Endothelial cell (in vitro differentiated cells): ENCODE data around the gene SERPINE2. TPM values are rescaled to one million over a fixed set of nuclear protein-coding genes. Genes with fewer than 3 reads are reported as not detected.
"Not testable (repeated sequence)": the region's sequence is repeated elsewhere in the genome, so short reads cannot be mapped to it uniquely, and the experiment has no call there.

Source experiments
- DNase-seq: peaks from one replicate; pipeline ENCODE4 v3.0.0; 2021; ENCODE audit warnings: low spot score
- H3K27ac Mint-ChIP-seq: one replicate; pipeline ENCODE4 v1.8.0; 2021; ENCODE audit warnings: mixed read lengths, inconsistent platforms; ENCODE audit not compliant: unreplicated experiment
- H3K27me3 Mint-ChIP-seq: one replicate; pipeline ENCODE4 v1.8.0; 2021; ENCODE audit warnings: mild to moderate bottlenecking, moderate library complexity, mixed read lengths, inconsistent platforms; ENCODE audit not compliant: unreplicated experiment
- H3K36me3 Mint-ChIP-seq: one replicate; pipeline ENCODE4 v1.8.0; 2021; ENCODE audit warnings: mild to moderate bottlenecking, low read depth, mixed read lengths, inconsistent platforms; ENCODE audit not compliant: unreplicated experiment
- H3K4me1 Mint-ChIP-seq: one replicate; pipeline ENCODE4 v1.8.0; 2021; ENCODE audit warnings: mild to moderate bottlenecking, mixed read lengths, inconsistent platforms; ENCODE audit not compliant: unreplicated experiment
- H3K4me3 Mint-ChIP-seq: one replicate; pipeline ENCODE4 v1.8.0; 2021; ENCODE audit warnings: mild to moderate bottlenecking, mixed read lengths, inconsistent platforms; ENCODE audit not compliant: unreplicated experiment
- H3K9me3 Mint-ChIP-seq: one replicate; pipeline ENCODE4 v1.8.0; 2021; ENCODE audit warnings: mixed read lengths, inconsistent platforms; ENCODE audit not compliant: unreplicated experiment
- total RNA-seq: library from RNA; stranded (reverse); fragmentation: NEBNext Ultra II Directional; extraction: Animal tissue kit (Norgen Biotek cat#: 25700); gene quantifications from one replicate; pipeline ENCODE4 v1.2.1, GENCODE V29; 2021; ENCODE audit not compliant: unreplicated experiment
- TF ChIP-seq, protein P1 (sequence below): fragments of 200-600 bp; sonication (generic); IDR thresholded peaks from one replicate; pipeline ENCODE4 v1.5.0; 2021; ENCODE audit warnings: antibody characterized with exemption; ENCODE audit not compliant: unreplicated experiment

Gene SERPINE2
- total RNA-seq, 1 donor from 2014 or later = 40.4 TPM

DNA sequence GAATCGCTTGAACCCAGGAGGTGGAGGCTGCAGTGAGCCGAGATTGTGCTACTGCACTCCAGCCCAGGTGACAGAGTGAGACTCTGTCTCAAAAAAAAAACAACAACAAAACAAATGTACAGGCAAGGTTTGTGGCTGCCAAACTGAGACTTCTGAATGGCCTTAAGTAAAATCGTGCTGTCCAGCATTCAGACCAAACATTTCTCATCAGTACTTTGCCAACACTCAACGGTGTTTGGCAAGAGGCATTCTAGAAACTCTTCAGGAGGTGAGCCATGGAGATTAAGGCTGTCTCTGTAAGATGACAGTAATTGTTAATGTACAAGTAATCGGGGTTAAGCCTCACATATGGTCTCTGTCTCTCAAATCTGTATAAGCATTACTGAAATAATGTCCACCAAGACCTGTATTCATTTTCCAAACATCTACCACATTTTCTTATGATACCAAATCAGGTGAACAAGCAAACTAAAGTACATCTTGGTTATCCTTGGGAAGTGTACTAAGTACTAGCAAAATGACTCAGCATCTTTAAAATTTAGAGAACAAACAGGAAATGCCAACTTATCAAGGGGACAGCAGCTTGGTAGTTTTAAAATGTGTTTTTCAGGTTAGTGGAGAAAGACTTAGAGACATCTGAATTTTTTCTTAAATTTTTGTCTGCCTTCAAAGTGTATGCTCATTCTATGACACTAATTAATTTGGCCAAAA lies 29.3 kb downstream of the SERPINE2 start:
- no peaks in the 10 kb centered on the region for H3K9me3 Mint-ChIP-seq
- no peak overlapping the region for H3K4me3 Mint-ChIP-seq
- H3K4me1 Mint-ChIP-seq = peaks cover 11% of the 10 kb centered on the region
- H3K36me3 Mint-ChIP-seq = no peaks in the 10 kb centered on the region
- no peak overlapping the region for H3K27ac Mint-ChIP-seq
- DNase-seq = no peak
- H3K27me3 Mint-ChIP-seq = peaks cover 3% of the 10 kb centered on the region
- TF ChIP-seq, protein P1, sequence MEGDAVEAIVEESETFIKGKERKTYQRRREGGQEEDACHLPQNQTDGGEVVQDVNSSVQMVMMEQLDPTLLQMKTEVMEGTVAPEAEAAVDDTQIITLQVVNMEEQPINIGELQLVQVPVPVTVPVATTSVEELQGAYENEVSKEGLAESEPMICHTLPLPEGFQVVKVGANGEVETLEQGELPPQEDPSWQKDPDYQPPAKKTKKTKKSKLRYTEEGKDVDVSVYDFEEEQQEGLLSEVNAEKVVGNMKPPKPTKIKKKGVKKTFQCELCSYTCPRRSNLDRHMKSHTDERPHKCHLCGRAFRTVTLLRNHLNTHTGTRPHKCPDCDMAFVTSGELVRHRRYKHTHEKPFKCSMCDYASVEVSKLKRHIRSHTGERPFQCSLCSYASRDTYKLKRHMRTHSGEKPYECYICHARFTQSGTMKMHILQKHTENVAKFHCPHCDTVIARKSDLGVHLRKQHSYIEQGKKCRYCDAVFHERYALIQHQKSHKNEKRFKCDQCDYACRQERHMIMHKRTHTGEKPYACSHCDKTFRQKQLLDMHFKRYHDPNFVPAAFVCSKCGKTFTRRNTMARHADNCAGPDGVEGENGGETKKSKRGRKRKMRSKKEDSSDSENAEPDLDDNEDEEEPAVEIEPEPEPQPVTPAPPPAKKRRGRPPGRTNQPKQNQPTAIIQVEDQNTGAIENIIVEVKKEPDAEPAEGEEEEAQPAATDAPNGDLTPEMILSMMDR = no peak

DNA sequence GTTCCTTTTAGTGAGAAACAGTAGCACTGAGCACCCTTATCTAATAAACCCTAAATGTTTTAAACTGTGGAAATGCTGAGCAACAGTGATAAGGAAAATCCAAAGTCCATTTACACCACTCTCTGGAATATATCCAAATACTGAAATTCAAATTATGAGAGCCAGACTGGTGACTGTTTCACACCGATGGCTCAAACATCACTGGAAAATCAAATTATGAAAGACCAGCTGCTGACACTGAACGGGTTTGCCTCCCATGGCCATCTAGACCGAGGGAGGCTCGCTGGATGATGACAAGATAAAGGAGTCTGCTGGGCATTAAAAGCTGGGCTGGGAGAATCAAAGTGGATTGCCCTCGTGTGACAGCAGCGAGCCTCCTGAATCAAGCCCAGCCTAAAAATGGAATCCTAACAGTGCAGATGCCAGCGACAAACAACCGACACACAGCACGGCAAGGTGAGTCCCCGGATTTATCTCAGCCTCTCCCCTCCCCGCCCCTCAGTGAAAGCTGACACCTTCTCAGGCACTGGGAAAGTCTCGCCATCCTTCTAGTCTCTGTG lies 30.3 kb downstream of the SERPINE2 start:
- no peak overlapping the region for H3K4me3 Mint-ChIP-seq
- H3K36me3 Mint-ChIP-seq = no peaks in the 10 kb centered on the region
- no peak for DNase-seq
- no peaks in the 10 kb centered on the region for H3K9me3 Mint-ChIP-seq
- TF ChIP-seq, protein P1 = no peak
- H3K27ac Mint-ChIP-seq = no peak overlapping the region
- H3K27me3 Mint-ChIP-seq = peaks cover 5% of the 10 kb centered on the region
- H3K4me1 Mint-ChIP-seq = peaks cover 11% of the 10 kb centered on the region

DNA sequence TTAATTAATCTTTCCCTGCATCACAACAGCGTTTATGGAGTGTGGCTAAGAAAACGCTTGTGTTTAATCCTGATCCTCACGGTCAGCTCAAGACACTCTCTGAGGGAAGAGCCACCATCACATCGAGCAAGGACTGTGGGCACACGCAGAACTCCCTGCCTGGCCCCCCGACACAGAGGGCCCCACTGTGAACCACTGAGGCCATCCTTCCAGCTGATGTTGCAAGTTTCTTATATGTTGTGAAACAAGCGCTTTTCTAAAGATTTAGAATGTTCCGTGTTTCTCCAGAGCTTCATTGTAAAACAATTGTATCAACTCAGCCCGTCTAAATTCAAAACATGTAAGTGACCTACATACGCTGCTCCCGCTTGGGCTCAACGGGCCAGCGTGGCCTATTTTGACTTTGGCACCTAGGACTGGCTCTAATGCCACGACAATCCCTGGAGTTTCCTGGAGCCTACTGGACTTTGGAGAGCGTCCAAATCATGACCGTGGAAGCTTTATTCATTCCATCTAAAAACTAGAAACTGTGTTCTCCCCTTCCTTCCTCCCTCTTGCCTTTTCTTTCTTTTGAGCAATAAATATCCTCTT lies 34.9 kb downstream of the SERPINE2 start:
- no peaks in the 10 kb centered on the region for H3K9me3 Mint-ChIP-seq
- DNase-seq = no peak
- TF ChIP-seq, protein P1 = no peak
- H3K27ac Mint-ChIP-seq = no peak overlapping the region
- H3K4me1 Mint-ChIP-seq = no peaks in the 10 kb centered on the region
- H3K4me3 Mint-ChIP-seq = no peak overlapping the region
- H3K36me3 Mint-ChIP-seq = peaks cover 5% of the 10 kb centered on the region
- H3K27me3 Mint-ChIP-seq = peaks cover 5% of the 10 kb centered on the region

DNA sequence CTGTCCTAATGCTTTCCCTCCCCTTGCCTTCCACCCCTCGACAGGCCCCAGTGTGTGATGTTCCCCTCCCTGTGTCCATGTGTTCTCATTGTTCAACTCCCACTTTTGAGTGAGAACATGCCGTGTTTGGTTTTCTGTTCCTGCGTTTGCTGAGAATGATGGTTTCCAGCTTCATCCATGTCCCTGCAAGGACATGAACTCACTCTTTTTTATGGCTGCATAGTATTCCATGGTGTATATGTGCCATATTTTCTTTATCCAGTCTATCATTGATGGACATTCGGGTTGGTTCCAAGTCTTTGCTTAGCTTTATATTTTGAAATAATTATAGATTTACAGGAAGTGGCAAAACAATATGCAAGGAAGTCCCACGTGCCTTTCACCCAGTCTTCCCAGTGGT lies 38.4 kb downstream of the SERPINE2 start:
- not testable (repeated sequence) for H3K4me1 Mint-ChIP-seq, DNase-seq, H3K4me3 Mint-ChIP-seq, H3K27ac Mint-ChIP-seq, H3K36me3 Mint-ChIP-seq, H3K27me3 Mint-ChIP-seq, H3K9me3 Mint-ChIP-seq

DNA sequence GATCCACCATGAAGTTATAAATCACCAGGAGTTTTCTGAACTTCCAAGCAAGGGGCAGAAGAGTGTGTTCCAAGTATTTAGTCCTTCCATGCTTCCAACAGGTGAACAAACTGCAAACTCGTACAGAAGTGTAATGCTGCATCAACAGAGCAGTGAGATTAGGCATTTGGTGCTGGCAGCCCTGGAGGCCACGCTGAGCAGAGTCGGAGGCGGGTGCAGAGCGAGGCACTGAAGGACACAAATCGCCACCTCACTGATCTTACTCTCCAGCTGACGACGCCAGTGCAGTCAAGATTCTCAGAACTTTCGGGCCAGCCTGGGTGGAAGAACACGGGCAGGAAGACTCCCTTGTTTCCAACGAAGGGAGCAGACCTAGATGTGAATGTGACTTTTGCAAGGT lies 39.2 kb downstream of the SERPINE2 start:
- TF ChIP-seq, protein P1 = no peak
- Mint-ChIP-seq H3K4me1 (no peaks in the 10 kb centered on the region), H3K27ac (no peak overlapping the region), H3K9me3 (no peaks in the 10 kb centered on the region), H3K27me3 (peaks cover 6% of the 10 kb centered on the region), H3K4me3 (no peak overlapping the region), H3K36me3 (peaks cover 5% of the 10 kb centered on the region)
- no peak for DNase-seq
